Placental pericyte (primary cell): ENCODE data around the gene TUBGCP2. TPM values are rescaled to one million over a fixed set of nuclear protein-coding genes. Genes with fewer than 3 reads are reported as not detected.

Experiments used
- small RNA-seq: library from RNA; depleted of rRNA; stranded (forward); fragments of <200 nt; gene quantifications from one replicate; pipeline ENCODE3, GENCODE V24; 2012; ENCODE audit warnings: low replicate concordance
- total RNA-seq: library from RNA; depleted of rRNA; stranded (reverse); fragments of >200 nt; gene quantifications from 2 replicates; pipeline ENCODE4 v1.2.3, GENCODE V29; 2012

Gene TUBGCP2, protein sequence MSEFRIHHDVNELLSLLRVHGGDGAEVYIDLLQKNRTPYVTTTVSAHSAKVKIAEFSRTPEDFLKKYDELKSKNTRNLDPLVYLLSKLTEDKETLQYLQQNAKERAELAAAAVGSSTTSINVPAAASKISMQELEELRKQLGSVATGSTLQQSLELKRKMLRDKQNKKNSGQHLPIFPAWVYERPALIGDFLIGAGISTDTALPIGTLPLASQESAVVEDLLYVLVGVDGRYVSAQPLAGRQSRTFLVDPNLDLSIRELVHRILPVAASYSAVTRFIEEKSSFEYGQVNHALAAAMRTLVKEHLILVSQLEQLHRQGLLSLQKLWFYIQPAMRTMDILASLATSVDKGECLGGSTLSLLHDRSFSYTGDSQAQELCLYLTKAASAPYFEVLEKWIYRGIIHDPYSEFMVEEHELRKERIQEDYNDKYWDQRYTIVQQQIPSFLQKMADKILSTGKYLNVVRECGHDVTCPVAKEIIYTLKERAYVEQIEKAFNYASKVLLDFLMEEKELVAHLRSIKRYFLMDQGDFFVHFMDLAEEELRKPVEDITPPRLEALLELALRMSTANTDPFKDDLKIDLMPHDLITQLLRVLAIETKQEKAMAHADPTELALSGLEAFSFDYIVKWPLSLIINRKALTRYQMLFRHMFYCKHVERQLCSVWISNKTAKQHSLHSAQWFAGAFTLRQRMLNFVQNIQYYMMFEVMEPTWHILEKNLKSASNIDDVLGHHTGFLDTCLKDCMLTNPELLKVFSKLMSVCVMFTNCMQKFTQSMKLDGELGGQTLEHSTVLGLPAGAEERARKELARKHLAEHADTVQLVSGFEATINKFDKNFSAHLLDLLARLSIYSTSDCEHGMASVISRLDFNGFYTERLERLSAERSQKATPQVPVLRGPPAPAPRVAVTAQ
- total RNA-seq, result 58.6 and 122 TPM in 2 replicates

DNA sequence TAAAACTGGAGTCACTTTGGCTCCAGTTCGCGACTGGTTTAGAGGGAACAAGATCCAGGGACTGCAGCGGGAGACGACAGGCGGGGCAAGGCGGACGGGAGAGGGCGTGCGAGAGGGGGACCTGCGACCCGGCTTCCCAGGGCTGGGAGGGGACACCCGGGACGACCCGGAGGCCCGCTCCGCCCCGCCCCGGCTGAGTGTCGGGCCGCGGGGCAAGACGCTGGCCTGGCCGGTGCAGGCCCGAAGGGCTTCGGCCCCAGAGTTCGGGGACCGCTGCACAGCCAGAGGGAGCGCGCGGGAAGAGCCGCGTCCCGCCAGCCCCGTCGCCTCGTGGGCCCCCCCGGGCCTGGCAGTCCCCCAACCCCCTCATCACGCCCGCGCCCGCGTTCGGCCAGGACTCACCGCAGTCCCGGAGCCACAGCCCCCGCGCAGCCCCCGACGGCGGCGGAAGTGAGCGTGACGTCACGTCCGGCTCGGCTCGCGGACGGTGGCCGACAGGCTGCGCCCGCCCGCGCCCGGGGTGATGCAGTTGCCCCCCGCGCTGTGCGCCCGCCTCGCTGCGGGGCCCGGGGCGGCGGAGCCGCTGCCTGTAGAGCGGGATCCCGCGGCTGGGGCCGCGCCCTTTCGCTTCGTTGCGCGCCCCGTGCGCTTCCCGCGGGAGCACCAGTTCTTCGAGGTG lies at the start of gene TUBGCP2, which contains the start of gene ZNF511:
Gene TUBGCP2 (minus strand): TSS at position 452 of the 679 bp plus-strand sequence. CDS start 5,931 bp downstream, outside the sequence.
Gene ZNF511 (plus strand): TSS at position 494 of the 679 bp plus-strand sequence. CDS start 30 bp downstream, at position 524.

GRCh38 chr10:133357285-133358161 lies 48.9 kb upstream of the TUBGCP2 start, which contains the start of gene FUOM:
Gene FUOM (minus strand): TSS chr10:133358019. CDS start chr10:133358007, 12 bp downstream.

GRCh38 chr10:133336577-133337369 lies 28.1 kb upstream of the TUBGCP2 start, which contains the start of gene CALY:
Gene CALY (minus strand): TSS chr10:133336896. CDS start chr10:133328989, 7,907 bp downstream.

DNA sequence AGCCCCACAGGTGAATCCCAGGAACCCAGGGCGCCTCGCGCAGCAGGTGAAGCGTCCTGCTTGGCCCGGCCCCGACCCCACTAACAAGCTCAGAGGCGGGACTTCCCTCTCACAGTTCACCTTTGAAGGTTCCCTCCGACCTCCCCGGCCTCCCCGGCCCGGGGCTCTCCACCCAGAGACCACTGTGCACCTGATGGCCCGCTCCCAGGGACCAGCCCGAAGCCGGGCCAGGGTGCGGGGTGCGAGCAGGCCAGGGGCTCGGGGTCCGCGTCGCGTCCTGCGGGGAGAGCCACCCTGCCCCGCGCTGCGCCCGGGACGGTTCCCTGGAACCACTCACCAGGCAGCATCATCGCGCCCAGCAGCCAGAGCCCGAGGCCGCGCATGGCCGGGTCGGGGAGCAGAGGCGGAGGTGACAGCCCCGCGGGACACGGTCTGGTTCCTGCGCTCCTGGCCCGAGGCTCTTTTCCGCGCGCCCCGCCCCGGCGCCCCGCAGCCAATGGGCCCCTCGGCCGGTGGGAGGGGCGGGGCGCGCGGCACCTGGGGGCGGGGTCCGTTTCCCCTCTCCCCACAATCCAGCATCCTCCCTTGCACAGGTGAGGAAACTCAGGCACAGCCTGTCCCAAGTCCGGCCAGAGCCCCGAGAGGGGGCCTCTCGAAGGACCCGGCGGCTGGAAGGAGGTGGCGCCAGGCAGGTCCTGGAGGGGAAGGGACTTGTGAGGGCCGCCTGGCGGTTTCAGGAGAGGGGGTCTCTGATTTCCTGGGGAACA lies 32.1 kb downstream of the TUBGCP2 start, which contains the start of gene ADAM8:
Gene ADAM8 (minus strand): TSS at position 434 of the 767 bp plus-strand sequence. CDS start 51 bp downstream, at position 383.

GRCh38 chr10:133237588-133238465 lies 70.8 kb downstream of the TUBGCP2 start, which contains the start of gene VENTX:
Gene VENTX (plus strand): TSS chr10:133237855. CDS start chr10:133237915, 60 bp downstream.

GRCh38 chr10:133230044-133230361 lies 78.7 kb downstream of the TUBGCP2 start, which contains the start of gene UTF1:
Gene UTF1 (plus strand): TSS chr10:133230217. CDS start chr10:133230289, 72 bp downstream.

Small RNAs within 50 kb of the gene (small RNA-seq; reads per million reads assigned to genes)
- not detected for gene BANF1P2

Other genes with a start within 250 kb of the TUBGCP2 start
- gene ADGRA1, start 220.9 kb downstream of the TUBGCP2 start, total RNA-seq, result not detected in 2 replicates
- gene KNDC1, start 148.7 kb downstream of the TUBGCP2 start, total RNA-seq, result under 0.01 and 0.66 TPM in 2 replicates
- gene UTF1, start 78.7 kb downstream of the TUBGCP2 start, total RNA-seq, result not detected in 2 replicates
- not detected in 2 replicates for gene VENTX, start 71.0 kb downstream of the TUBGCP2 start, total RNA-seq
- 2.6 and 18.3 TPM in 2 replicates for gene ADAM8, start 32.0 kb downstream of the TUBGCP2 start, total RNA-seq
- 15.1 and 40.2 TPM in 2 replicates for gene ZNF511, start within 50 bp of the TUBGCP2 start, total RNA-seq
- not detected in 2 replicates for gene CALY, start 28.0 kb upstream of the TUBGCP2 start, total RNA-seq
- gene PRAP1, start 38.5 kb upstream of the TUBGCP2 start, total RNA-seq, result not detected in 2 replicates
- gene FUOM, start 49.1 kb upstream of the TUBGCP2 start, total RNA-seq, result 7.7 and 10.1 TPM in 2 replicates
- 49.7 and 62.7 TPM in 2 replicates for gene ECHS1, start 64.5 kb upstream of the TUBGCP2 start, total RNA-seq
- 7.9 and 8.5 TPM in 2 replicates for gene PAOX, start 70.4 kb upstream of the TUBGCP2 start, total RNA-seq
- 33.9 and 36.1 TPM in 2 replicates for gene MTG1, start 85.3 kb upstream of the TUBGCP2 start, total RNA-seq
- gene SPRN, start 115.8 kb upstream of the TUBGCP2 start, total RNA-seq, result under 0.01 TPM in 2 replicates
- 2.1 and 3.1 TPM in 2 replicates for gene SCART1, start 145.1 kb upstream of the TUBGCP2 start, total RNA-seq
- 0.57 and 3.5 TPM in 2 replicates for gene CYP2E1, start 218.5 kb upstream of the TUBGCP2 start, total RNA-seq